ENCODE data around the gene PRICKLE1. TPM values are rescaled to one million over a fixed set of nuclear protein-coding genes. Genes with fewer than 3 reads are reported as not detected.

Gene PRICKLE1
- total RNA-seq, 3 donors from 2014 or later, result 0.93 to 7.1 (median 4.4) TPM

DNA sequence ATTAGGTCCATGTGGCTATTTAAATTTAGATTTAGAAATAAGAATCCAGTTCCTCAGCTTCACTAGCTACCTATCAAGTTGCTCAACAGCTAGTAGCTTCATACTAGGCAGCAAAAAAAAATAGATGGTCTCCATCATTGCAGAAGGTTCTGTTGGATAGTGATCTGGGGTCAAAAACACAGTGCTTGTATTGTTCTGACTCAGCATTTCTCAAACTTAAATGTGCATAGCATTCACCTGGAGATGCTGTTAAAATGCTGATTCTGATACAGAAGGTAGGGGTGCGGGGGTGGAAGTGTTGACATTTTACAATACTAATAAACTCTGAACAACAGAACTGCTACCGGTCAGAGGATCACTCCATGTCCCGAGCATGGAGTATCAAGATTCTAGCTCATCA is 51.3 kb downstream of the PRICKLE1 start:
- H3K36me3 ChIP-seq (ENCODE audit: low read depth), result no peaks in the 10 kb centered on the region
- H3K4me1 ChIP-seq (ENCODE audit: low read depth), result no peaks in the 10 kb centered on the region
- ATAC-seq, result no peak
- DNase-seq, result no peak
- intact Hi-C loops (cut with DNase I, micrococcal nuclease), result no loop called here
- no peak overlapping the region for H3K4me3 ChIP-seq
- no peaks in the 10 kb centered on the region for H3K9me3 ChIP-seq
- TF ChIP-seq, protein P1, sequence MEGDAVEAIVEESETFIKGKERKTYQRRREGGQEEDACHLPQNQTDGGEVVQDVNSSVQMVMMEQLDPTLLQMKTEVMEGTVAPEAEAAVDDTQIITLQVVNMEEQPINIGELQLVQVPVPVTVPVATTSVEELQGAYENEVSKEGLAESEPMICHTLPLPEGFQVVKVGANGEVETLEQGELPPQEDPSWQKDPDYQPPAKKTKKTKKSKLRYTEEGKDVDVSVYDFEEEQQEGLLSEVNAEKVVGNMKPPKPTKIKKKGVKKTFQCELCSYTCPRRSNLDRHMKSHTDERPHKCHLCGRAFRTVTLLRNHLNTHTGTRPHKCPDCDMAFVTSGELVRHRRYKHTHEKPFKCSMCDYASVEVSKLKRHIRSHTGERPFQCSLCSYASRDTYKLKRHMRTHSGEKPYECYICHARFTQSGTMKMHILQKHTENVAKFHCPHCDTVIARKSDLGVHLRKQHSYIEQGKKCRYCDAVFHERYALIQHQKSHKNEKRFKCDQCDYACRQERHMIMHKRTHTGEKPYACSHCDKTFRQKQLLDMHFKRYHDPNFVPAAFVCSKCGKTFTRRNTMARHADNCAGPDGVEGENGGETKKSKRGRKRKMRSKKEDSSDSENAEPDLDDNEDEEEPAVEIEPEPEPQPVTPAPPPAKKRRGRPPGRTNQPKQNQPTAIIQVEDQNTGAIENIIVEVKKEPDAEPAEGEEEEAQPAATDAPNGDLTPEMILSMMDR (IDR thresholded peaks at IDR 0.05), result no peak

DNA sequence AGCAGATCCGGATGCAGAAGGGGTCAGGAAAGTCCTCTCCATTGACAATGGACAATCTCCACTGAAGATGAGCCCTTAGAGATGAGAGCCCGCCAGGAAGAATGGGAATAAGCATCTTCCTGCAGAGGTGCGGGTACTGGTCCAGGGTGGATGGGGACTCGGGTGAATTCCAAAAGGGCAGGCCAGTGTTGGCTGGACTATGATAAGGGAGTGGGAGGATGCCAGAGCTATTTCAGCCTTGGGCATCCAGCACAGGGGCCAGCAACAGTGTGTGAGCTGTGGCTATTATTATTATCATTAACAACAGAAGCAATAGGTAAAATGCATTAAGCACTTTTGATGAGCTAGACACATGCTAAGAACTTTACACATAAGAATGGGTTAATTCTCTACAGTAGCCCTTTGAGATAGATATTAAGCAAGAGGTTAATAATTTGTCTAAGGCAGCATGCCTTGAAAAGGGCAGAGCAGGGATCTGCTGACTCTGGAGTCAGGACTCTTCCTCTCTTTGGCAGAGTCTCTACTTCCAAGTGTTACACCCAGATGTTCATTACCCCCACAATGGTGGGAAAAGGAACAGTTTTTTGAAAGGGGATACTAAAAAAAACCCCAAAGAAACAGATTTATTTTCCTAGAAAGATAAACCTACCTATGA is 55.2 kb downstream of the PRICKLE1 start:
- TF ChIP-seq, protein P1 (IDR thresholded peaks at IDR 0.05), result no peak
- Histone ChIP-seq H3K36me3 (ENCODE audit: low read depth) (no peaks in the 10 kb centered on the region), H3K9me3 (no peaks in the 10 kb centered on the region), H3K4me3 (no peak overlapping the region), H3K4me1 (ENCODE audit: low read depth) (no peaks in the 10 kb centered on the region)
- ATAC-seq (no peak), DNase-seq (no peak)
- intact Hi-C loops (cut with DNase I, micrococcal nuclease), result no loop called here

DNA sequence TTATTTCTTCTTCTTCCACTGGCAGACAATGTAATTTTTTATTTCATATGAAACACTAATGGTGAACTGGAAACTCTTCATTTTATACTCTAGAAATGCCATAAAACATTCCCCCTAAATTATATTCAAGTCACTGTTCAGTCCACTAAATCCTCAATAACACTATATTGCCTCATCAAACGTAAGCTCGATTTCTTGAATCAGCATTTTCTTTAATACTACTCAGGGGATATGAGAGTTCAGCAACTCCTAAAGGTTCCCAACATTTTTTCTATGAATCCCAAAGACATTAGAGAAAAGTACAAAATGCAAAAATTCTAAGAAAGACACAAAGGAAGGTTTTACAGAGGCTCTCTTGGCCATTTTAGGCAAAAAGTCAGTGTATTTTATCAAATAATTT is 59.3 kb downstream of the PRICKLE1 start:
- H3K36me3 ChIP-seq (ENCODE audit: low read depth), result no peaks in the 10 kb centered on the region
- DNase-seq, result no peak
- no peaks in the 10 kb centered on the region for H3K4me1 ChIP-seq (ENCODE audit: low read depth)
- TF ChIP-seq, protein P1 (IDR thresholded peaks at IDR 0.05), result no peak
- H3K9me3 ChIP-seq, result no peaks in the 10 kb centered on the region
- no peak for ATAC-seq
- H3K4me3 ChIP-seq, result no peak overlapping the region
- intact Hi-C loops (cut with DNase I, micrococcal nuclease), result no loop called here

DNA sequence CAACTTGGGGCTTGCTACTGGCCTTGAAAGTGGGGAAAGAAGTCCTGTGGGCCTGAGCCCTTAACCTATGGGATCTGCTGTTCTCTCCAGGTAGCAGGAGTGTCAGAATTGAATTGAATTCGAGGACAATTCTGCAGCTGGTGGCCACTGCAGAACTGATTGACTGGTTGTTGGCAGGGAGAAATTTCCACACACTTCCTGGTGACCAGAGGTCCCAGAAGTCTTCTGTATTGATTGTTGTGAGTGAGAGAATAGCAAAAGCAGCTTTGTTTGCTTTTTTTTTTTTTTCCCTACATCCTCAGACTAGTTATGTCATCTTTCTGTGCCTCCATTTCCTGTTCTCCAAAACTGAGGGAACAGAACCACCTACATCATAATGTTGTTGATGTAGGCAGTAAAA is 64.1 kb downstream of the PRICKLE1 start:
- DNase-seq (no peak), ATAC-seq (no peak)
- intact Hi-C loops (cut with DNase I, micrococcal nuclease), result no loop called here
- H3K36me3 ChIP-seq (ENCODE audit: low read depth), result no peaks in the 10 kb centered on the region
- no peak overlapping the region for H3K4me3 ChIP-seq
- TF ChIP-seq, protein P1 (IDR thresholded peaks at IDR 0.05), result no peak
- H3K4me1 ChIP-seq (ENCODE audit: low read depth), result no peaks in the 10 kb centered on the region
- no peaks in the 10 kb centered on the region for H3K9me3 ChIP-seq

DNA sequence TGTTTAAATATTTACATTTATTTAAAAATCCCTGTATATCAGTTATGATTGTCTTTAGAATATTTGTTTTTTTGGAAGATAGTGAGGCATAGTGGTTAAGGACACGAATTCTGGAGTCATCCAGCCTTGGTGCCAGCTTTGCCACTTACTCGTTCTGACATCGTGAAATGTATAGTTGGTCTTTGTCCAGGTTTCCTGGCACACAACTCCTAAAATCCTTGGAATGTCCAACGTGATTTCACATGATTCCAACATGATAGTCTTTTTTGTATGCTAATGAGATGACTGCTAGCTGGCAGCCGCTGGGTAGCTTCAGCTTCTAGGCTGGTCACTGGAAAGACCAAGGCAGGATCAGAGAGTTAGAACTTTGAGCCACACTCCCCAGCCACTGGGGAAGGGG is 64.8 kb downstream of the PRICKLE1 start:
- Histone ChIP-seq H3K9me3 (no peaks in the 10 kb centered on the region), H3K4me3 (no peak overlapping the region), H3K36me3 (ENCODE audit: low read depth) (no peaks in the 10 kb centered on the region), H3K4me1 (ENCODE audit: low read depth) (no peaks in the 10 kb centered on the region)
- no peak for DNase-seq
- intact Hi-C loops (cut with DNase I, micrococcal nuclease), result no loop called here
- ATAC-seq, result no peak
- TF ChIP-seq, protein P1 (IDR thresholded peaks at IDR 0.05), result no peak

DNA sequence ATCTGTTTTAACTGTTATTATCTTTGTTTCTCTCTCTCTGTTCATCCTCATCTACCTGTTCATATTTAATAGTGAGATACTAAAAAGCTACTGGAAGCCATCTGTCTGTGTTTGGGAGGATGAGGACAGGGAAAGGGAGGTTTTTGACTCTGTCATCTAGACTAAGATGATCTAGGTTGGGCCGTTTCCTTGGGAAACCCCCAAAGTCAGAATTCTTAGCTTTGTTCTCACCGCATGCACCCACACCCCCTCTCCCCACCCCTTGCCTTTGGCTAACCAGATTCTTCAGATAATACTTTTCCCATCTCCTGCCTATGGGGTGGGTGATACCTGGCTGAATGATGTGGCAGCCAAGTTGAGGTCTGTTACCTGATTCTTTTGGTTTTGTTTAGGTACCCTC is 73.0 kb downstream of the PRICKLE1 start:
- intact Hi-C loops (cut with DNase I, micrococcal nuclease), result no loop called here
- DNase-seq (no peak), ATAC-seq (no peak)
- no peaks in the 10 kb centered on the region for H3K36me3 ChIP-seq (ENCODE audit: low read depth)
- H3K4me1 ChIP-seq (ENCODE audit: low read depth), result no peaks in the 10 kb centered on the region
- H3K9me3 ChIP-seq, result no peaks in the 10 kb centered on the region
- no peak overlapping the region for H3K4me3 ChIP-seq
- TF ChIP-seq, protein P1 (IDR thresholded peaks at IDR 0.05), result no peak

All from mucosa of descending colon (tissue), 3 donors.